Epidermal melanocyte (primary cell): ENCODE data around the gene NFYC.
A peak's percentile ranks its signal among the peaks of the same experiment; 100 is the strongest.

ENCODE experiments used
- DNase-seq: peaks from one replicate; pipeline ENCODE4 v3.0.0; 2011; ENCODE audit warnings: low spot score; ENCODE audit not compliant: insufficient read length

Gene NFYC

GRCh38 chr1:40777224-40777970 is 85.9 kb downstream of the NFYC start:
- no peak for DNase-seq

GRCh38 chr1:40780678-40781607 is 89.4 kb downstream of the NFYC start:
- DNase-seq = no peak

DNA sequence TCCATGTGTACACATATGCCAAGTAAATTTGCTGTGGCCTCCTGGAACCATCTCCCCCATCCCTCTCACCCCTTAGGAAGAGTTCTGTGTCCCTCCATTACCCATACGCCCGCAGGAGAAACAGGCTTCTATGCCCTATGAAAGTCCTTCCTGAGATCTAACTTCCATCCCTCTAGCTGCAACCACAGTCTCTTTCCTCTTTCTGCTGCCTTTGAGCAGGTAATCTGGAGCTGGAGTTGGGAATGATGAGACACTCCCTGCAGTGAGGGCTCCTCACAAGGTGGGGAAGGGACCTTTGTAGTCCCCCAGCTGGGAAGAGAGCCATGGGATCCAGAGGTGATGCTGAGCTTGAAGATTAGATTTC is 90.1 kb downstream of the NFYC start:
- no peak for DNase-seq

DNA sequence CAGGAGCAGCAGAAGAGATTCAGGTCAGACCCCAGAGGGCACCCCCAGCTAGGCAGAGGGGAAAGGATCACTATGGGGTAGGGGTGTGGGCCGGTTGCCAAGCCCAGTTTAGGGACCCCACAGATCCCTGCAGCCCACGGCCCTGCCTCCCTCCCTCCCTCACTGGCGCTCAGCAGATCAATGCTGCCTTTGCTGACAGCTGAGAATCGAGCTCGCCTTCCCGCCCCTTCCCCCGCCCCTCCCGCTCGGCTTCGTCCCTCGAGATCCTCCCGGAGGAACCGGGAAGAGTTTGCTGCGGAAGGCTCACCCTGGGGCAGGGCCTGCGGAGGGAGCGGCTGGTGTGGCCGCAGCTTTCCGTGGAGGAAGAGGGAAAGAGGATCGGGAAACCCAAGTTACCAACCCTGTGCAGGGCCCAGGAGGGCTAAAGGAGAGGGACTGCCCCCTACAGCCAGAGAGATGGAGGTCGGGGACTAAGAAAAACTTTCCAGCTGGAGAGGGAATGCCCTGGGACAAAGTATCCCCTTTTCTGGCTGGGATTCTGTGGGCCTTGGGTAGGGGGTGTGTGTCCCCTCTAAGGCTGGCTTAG is 91.0 kb downstream of the NFYC start:
- DNase-seq = peak; percentile 50

DNA sequence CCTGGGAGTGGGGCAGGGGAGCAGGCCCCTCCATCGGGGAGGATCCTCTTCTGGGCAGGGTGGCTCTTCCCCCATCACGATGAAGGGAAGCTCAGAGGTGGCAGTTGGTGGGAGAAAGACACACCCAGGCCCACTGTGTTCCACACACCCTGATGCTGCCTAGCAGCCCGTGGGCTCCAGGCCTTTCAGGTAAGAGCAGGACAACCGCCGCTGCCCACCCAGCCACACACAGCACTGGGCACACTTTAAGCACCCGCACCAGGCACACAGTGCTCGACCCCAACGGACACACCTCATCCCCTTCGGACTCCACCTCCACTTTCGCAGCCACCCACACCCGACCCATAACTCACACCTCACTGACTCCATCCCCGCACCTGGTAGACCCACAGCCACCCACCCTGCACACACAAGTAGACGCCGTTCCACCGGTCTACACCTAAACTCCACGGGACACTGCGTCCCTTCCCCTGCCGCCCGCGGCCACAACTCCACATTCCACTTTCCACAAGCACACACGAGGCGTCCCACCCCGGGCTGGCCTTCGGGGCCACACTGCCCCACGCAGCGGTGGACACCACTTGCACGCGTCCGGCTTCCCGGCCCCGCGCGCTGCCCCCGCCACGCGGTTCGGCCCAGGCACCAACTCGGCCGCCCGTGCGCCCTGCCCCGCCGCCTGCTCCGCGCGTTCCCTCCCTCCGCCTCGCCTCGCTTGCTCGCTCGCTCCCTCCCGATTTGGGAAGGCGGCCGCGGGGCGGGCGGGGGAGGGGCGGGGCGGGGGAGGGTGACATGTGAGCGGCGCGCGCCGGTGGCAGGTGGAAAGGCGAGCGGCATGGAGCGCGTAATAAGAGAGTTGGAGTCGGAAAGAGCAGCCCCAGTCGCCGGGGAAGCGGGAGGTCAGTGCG is 91.7 kb downstream of the NFYC start, which contains the start of gene KCNQ4:
KCNQ4 (plus strand) TSS at position 787 of the 905 bp plus-strand sequence. CDS start 307 bp downstream, outside the sequence.
- no peak for DNase-seq

- DNase-seq = no peak
Observed at GRCh38 chr1:40784141-40784770, 92.8 kb downstream of the NFYC start.

- no peak for DNase-seq
Observed at GRCh38 chr1:40784771-40785151, 93.3 kb downstream of the NFYC start.

DNA sequence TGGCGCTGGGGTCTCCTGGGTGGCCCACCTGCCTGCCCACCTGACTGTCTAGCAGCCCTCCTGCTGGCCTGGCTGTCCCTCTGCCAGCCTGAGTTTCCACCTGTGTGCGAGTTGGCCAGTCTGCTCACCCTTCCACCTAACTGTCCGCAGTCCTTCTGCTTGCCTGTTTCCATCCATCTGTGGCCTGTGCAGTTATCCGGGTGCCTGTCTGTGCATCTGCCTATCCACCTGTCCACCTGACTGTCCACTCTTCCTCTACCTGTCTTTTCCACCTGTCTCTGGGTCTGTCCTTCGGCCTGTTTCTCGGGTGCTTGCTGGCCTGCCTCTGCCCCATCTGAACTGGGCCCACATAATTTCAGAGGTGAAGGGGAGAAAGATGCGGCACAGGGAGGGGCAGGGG is 93.9 kb downstream of the NFYC start:
- peak; percentile 1 for DNase-seq

DNA sequence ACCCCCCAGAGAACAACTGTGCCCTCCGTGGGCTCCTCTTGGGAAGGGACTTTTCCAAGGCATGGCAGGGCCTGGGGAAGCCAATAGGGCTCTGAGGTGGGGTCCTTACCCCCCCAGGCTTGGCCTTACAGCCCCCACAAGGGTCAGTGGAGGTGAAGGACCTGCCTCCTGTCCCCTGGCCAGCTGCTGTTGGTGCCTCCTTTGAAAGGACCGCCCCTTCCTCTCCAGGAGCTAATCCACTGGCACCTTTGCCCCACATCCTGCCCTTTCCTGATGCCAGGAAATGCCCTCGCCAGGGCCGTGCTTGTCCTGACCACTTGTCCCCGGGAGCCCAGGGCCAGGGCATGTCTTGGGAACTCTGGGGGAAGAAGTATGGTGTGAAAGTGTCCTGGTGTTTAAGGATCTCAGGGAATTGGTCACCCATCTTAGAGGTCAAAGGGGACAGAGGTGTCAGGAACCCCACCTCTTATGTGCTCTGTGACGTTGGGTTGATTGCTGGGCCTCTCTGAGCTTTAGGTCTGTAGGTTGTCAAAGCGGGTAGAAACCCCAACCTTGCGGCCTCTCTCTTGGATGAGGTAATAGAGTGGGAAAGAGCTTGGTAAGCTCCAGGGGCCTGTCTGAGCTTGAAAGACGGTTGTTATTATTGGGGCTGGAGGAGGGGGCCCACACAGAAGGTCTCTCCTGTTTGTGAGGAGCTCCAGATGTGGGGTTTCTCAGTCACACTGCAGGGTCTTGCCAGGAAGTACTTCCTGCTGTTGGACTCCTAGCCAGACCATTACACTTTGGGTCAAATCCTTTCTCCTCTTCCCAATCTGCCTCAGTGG is 94.9 kb downstream of the NFYC start:
- DNase-seq = peak; percentile 0

- peak; percentile 9 for DNase-seq
Observed at GRCh38 chr1:40786995-40787705, 95.6 kb downstream of the NFYC start.

DNA sequence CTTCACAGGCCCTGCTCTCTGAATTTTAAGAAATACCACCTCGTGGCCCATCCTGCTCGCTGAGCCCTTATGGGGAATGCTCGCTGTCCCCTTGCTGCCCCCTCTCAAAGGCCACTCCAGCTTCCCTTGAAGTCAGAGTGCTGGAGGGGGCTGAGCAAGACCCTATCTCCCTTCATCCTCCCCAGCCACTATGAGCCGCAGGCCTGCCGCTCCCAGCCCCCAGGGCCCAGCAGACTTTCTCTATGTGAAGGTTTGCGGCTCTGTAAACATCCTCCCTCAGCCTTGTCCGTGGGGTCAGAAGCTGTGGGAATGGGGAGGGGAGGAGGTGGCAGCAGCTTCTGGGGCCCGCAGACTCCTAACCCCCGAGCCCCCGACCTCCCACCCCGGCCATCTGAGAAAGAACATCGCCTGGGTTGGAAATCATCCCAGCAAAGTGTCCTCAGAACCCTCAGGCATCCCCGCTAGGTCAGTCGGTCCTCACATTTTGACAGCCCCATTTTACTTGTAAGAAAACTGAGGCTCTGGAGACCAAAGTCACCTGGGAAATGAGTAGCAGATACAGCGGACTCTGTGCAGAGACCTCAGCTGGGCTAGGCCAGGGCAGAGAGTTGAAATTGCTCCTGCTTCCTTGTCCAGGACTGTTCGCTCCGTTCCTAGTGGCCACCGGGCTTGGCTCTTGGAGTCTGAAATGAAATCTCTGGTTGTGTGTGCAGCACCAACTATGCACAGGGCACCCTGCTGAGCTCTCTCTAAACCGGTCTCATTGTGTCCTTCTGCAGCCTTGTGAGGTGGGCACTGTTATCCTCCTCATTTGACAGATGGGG is 96.4 kb downstream of the NFYC start:
- no peak for DNase-seq

DNA sequence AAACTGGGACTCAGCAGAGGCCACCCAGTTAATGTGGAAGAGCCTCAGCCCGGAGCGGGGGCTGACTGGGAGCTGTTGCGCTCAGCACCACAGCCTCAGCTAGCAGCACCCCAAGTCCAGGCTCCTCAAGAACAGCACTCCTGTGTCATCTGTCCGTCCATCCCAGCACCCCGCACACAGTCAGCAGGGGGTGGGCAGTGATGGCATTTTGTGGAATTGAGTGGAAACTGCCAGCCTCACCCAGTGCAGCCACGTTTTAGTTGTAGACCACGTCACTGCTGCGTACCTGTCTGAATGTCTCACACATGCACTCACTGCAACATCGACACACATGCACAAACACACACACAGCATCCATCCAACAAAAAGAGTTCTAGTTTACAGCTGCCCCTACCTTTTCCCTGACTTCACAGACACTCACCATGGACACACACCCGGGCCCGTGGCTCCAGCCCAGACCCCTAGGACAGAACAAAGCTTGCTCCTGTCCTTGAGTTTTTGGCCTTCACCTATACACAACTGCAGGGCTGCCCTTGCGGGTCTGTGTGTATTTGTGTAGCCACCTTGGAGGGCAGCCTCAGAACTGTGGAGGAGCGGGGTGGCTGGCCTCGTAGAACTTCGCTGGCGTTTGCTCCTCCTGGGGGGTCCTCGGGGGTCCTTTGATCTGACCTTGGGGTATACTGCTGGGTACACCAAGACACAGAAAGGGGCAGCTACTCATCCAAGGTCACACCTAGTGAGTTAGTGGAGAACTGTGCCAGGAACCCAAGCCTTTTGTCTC is 97.2 kb downstream of the NFYC start:
- DNase-seq = no peak

DNA sequence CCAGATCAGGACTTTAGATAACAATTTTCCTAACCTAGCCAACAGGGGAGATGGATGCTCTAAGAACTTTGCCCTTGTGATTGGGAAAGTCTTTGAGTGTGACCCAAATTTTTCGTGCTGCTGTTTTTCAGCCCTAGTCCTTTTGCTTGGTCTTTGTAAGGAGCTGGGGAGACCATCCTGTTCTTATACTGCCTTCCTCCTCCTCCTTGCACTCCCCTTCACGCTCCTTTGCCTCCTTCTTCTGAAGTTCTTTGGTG is 97.8 kb downstream of the NFYC start:
- DNase-seq = no peak

DNA sequence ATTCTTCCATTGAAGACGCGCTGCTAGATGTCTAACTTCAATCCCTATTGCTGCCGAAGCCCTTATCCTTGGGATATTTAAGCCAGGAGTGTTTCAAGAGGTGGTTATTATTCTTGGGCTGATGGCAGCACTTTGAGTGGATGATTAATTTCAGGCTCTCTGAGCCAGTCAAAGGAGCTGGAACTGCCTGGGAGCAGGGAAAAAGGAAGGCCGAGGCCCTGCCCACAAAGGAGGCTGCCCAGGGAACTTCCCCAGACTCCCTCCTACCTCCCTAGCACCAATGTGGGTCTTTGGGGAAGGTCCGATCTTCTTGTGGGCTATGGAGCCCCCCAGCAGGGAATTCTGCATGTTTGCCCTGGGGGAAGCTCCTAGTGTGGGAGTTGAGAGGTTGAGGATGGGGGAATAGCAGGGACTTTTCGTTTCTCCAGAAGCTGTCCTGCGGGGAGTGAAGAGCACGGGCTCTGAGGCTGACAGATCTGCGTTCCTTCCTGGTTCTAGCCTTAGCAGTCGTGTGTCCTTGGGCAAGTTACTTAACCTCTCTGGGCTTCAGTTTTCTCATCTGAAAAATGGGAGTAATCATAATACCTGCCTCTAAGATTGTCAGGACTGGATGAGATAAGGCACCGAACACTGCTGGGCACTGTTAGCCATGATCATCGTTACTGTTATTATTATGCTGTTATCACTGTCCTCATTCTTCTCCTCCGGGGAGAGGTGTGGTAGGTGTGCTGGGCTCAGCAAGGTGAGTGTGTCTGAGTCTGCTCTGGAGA is 98.3 kb downstream of the NFYC start:
- DNase-seq = no peak

GRCh38 chr1:40792036-40792435 is 100.5 kb downstream of the NFYC start:
- DNase-seq = no peak

DNA sequence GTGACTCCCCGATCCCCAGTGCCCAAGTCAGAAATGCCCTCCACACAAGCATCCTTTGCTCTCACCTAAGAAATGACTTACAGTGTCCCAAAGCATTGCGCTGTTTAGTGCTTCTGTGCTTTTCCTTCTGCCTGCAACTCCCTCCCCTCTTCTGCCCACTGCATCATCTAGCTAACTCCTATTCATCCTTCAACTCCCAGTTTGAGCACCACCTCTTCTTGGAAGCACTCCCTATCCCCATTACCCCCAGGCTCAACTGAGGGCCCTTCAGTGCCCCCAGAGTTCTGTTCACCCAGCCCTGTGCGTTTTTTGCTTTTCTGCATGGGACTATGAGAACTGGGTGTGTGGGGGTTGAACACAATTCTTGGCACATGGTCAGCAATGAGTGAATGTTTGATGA is 102.1 kb downstream of the NFYC start:
- DNase-seq = no peak

GRCh38 chr1:40794048-40794447 is 102.5 kb downstream of the NFYC start:
- no peak for DNase-seq
